ENCODE measurements around the gene PIGL.
"Not testable (repeated sequence)": the region's sequence is repeated elsewhere in the genome, so short reads cannot be mapped to it uniquely, and the experiment has no call there.

Gene PIGL

DNA sequence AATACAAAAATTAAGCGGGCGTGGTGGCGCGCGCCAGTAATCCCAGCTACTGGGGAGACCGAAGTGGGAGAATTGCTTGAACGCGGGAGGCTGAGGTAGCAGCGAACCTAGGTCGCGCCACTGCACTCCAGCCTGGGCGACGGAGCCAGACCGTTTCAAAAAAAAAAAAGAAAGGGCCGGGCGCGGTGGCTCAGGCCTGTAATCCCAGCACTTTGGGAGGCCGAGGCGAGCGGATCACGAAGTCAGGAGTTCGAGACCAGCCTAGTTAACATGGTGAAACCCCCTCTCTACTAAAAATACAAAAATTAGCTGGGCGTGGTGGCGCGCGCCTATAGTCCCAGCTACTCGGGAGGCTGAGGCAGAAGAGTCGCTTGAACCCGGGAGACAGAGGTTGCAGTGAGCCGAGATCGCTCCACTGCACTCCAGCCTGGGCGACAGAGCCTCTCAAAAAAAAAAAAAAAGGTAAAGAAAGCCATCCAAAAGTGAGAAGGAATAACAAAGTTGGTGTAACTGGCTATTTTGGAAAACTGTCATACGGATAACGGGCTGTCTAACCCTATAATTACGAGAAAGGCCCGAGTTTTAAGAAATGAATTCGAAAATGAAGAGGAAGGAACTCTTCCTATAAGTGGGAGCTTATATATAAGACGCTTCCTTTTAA is 539 bp upstream of the PIGL start:
- DNase-seq (ENCODE audit: low read depth in 2 of 2) = not testable (repeated sequence)

DNA sequence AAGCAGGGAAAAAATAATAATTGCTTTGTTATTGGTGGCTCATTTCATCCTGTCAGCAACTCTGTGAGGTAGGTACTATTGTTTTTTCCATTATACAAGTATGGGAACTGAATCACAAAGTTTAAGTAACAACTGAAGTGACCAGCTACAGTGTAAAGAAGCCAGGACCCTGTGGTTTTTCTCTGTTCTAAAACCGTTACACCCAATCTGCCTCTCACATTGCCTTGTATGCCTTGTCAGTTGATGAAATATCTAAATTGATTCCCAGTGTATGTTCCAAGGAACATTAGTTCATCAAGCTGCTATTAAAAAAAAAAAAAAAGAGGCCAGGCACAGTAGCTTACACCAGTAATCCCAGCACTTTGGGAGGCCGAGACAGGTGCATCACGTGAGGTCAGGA is 5.4 kb downstream of the PIGL start:
- DNase-seq (ENCODE audit: low read depth in 2 of 2) = no peak

GRCh38 chr17:16229912-16230561 is 13.0 kb downstream of the PIGL start:
- DNase-seq (ENCODE audit: low read depth in 2 of 2) = not testable (repeated sequence)

DNA sequence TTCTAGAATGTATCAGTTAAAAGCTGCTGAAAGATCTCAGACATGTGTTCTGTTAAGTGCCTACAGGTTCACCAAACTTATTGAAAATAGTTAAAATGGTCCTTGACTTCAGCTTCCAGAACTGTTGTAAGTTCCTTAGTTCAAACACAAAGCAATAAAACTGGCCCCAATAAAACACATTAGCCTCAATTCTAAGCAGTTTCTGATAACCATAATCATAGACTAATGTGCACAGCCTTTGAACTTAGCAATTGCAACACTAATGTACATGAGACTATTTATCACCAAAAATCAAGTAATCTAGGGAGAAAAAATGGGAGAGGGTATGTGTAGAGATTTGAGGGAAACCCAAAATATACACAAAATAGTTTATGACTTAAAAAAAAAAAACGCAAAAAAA is 15.4 kb downstream of the PIGL start:
- no peak for DNase-seq (ENCODE audit: low read depth in 2 of 2)

DNA sequence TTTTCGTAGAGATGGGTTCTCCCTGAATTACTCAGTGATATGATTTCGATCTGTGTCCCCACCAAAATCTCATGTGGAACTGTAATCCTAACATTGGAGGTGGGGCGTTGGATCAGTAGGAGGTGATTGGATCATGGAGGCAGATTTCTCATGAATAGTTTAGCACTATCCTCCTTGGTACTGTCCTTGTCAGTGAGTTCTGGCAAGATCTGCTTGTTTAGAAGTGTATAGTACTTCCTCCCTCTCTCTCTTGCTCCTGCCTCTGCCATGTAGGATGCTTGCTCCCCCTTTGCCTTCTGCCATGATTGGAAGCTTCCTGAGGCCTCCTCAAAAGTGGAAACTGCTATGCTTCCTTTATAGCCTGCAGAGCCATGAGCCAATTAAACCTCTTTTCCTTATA is 22.9 kb downstream of the PIGL start:
- DNase-seq (ENCODE audit: low read depth in 2 of 2) = no peak

GRCh38 chr17:16241906-16242399 is 24.9 kb downstream of the PIGL start:
- no peak for DNase-seq (ENCODE audit: low read depth in 2 of 2)

DNA sequence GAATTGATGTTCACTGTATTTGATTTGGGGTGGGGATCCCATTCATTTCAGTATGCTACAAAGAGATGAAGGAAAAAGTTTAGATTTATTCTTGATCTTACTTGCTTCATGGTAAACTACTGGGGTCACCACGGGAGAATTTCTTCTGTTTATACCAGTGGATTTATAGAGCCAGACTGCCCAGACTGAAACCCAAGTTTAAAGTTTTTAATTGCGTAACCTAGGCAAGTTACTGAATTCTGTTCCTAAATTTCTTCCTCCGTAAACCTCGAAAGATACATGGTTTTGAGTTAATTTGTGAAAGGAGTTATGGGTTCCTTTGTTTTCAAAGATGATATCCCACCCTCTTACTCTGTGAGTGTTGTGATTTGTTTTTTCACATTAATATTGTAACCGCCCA is 26.4 kb downstream of the PIGL start:
- DNase-seq (ENCODE audit: low read depth in 2 of 2) = no peak

GRCh38 chr17:16243801-16244567 is 27.0 kb downstream of the PIGL start:
- DNase-seq (ENCODE audit: low read depth in 2 of 2) = no peak

DNA sequence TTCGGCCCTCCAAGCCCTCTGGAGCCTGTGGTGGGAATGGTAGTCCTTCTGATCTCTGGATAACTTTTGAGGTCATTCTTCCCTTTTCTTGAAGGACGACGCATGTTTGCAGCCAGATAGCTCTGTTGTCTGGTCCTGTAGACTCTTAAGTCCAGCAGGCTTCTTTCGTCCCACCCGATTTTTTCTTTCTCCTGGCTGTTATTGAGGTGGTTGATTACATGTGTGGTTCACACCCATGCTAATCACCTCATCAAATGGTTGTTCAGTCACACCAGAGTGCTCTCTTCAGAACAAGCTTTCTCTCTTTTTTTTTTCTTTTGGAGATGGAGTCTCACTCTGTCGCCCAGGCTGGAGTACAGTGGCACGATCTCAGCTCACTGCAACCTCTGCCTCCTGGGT is 30.6 kb downstream of the PIGL start:
- DNase-seq (ENCODE audit: low read depth in 2 of 2) = no peak

DNA sequence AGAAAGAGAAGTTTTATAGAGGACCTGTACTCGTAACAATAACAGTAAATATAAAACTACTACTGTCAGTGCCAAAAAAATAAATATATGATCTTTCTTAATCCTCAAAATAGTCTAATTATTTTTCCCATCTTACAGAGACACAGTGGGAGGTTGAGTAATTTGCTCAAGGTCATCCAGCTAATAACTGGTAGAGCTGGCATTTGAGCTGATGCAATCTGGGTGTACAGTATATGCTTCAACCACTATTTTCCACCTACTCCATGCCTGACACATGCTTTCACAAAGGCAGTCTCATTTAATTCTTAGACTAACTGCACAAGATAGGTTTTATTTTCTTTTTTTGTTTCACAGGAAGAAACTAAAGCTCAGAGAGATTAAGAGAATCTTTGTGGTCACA is 33.6 kb downstream of the PIGL start:
- no peak for DNase-seq (ENCODE audit: low read depth in 2 of 2)

- DNase-seq (ENCODE audit: low read depth in 2 of 2) = no peak
These were observed 34.0 kb downstream of the PIGL start for GRCh38 chr17:16251043-16251442.

DNA sequence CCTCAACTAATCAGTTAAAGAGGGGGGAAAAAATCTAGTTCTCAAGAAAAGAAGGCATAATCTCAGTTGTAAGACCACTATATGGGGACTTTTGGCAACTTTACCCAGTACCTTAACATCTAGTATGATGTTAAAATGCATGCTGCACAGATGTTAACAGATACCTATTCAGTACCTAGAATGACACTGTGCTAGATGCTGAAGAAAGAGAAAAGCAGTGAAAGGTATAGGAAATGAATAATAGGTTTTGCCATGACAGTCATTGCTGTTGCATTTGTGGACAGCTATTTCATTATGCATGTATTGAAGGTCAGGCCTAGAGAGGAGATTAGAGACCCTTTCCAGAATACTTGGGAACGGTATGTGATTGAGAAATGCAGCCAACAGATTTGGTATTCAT is 34.5 kb downstream of the PIGL start:
- no peak for DNase-seq (ENCODE audit: low read depth in 2 of 2)

DNA sequence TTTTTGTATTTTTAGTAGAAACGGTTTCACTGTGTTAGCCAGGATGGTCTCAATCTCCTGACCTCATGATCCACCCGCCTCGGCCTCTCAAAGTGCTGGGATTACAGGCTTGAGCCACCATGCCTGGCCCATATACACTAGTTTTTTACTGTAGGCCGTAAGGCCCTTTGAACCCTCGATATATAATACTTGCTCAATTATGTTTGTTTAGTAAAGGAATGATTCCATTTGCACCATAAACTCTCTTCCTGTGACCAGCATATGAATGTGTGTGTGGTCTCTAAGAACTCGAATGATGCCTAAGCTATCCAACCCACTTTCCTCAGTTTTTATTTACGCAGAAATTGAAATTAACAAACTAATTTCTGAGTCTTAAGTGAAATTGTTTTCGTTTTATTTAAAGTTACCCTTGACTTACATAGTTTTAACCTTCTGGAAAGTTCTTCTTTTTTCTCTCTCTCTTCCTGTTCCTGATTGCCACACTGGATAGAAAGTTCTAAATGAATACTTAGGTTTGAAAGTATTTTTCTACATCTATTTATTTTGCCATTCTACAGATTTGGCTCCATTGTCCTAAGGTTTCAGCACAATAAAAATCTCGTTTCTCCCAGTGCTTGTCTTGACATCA is 37.9 kb downstream of the PIGL start:
- DNase-seq (ENCODE audit: low read depth in 2 of 2) = no peak

DNA sequence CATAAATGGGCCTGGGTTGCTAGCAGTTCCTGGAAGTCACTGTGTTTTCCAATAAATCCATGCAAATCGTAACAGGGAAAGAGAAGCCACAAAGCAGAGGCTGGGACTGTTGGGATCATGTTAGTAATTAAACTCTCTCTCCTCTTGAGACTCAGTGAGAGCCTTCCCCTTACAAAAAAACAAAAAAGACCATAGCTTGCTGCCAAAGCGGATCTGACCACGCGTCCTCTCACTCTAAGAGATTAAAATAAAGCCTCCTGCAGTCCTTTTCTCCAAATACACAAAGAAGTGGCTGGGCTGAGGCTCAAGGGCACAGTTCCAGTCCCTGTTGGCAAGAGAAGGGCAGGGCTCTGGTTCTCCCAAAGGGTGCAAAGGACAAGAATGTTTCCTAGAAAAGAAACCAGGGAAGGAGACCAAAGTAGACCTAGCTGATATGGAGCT is 38.5 kb downstream of the PIGL start:
- no peak for DNase-seq (ENCODE audit: low read depth in 2 of 2)

DNA sequence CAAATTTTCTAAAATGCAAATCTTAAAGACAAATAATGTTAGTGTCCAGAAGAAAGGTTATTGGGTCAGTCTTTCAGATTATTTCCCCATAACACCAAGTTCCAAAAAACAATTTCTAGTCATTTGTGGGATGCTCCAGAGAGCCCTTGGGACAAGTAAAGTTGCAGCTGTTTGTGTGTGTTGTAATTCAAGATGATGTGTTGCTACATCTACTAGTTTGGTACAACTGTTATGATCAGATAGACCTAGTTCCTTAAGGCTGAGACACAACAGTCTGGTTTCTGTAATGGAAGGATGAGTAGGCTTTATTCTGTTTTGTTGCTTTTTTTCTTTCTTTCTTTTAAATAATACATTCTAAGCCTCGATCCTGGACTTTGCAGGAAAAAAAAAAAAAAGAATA is 41.9 kb downstream of the PIGL start:
- DNase-seq (ENCODE audit: low read depth in 2 of 2) = no peak

DNA sequence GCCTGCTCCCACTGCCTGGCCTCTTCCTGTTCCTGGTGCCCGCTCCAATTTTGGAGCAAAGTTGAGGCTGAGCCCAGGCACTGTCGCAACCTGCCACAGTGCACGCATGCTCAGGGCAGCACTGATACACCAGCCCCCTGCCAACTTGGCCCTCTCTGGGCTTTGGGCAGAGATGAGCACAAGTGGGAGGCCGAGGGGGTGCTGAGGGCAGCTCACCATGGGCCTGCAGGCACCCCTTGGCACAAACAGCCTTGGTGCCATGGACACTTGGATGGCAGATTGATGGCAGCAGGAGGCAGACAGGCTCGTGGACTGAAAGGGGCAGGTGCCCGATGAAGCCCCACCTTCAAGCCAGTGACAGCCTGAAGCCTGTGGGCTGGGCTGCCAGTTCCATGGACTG is 42.9 kb downstream of the PIGL start:
- no peak for DNase-seq (ENCODE audit: low read depth in 2 of 2)

DNA sequence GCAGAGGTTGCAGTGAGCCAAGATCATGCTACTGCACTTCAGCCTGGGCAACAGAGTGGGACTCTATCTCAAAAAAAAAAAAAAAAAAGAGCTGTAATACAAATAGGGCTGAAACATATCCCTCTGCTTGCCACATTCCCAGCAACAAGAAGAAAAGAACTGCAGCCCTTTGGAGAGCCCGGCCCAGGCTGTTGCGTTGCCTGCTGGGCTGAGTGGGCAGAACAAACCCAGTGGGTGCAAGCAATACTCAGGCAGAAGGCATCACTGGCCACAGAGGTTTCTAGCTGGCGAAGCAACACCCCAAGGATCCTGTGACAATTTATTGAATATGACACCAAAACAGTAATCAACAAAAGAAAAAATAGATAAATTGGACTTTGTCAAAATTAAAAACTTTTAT is 44.0 kb downstream of the PIGL start:
- DNase-seq (ENCODE audit: low read depth in 2 of 2) = no peak

DNA sequence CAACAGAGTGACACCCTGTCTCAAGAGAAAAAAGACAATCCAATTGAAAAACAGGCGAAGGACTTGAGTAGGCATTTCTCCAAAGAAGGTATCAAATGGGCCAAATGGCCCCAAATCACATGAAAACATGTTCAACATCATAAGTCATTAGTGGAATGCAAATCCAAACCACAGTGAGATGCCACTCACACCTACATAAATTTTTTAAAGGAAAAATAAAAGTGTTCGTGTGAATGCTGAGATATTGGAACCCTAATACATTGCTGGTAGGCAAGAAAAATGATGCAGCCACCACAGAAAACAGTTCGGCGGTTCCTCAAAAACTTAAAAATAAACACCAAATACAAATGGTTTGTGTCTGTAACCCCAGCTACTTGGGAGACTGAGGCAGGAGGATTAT is 45.2 kb downstream of the PIGL start:
- DNase-seq (ENCODE audit: low read depth in 2 of 2) = no peak

- DNase-seq (ENCODE audit: low read depth in 2 of 2) = no peak
These were observed 50.2 kb downstream of the PIGL start for GRCh38 chr17:16267174-16267573.

DNA sequence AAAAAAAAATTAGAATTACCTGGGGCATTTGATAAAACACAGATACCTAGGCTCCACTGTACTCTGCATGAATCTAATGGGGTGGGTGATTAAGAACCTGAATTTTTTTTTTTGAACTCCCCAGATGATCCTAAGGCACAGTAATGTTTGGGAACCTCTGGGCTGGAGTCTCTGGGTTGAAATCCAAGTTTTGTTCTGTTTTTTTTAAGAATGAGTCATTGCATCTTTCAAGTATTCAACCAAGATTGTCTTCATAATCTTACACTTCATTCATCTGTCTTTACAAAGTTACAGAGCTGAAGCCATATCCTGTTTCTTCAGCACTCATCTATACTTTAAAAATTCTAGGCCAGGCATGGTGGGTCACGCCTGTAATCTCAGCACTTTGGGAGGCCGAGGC is 52.6 kb downstream of the PIGL start:
- DNase-seq (ENCODE audit: low read depth in 2 of 2) = no peak

GRCh38 chr17:16272111-16272840 is 55.3 kb downstream of the PIGL start:
- no peak for DNase-seq (ENCODE audit: low read depth in 2 of 2)

GRCh38 chr17:16273499-16273898 is 56.5 kb downstream of the PIGL start:
- DNase-seq (ENCODE audit: low read depth in 2 of 2) = no peak

Data from stimulated activated CD8-positive, alpha-beta memory T cell treated with anti-CD3 and anti-CD28 coated beads, Interleukin-7, amount 100 ng/mL, for 4 hours (primary cell).